ENCODE measurements around the gene POM121L12.

Gene POM121L12

DNA sequence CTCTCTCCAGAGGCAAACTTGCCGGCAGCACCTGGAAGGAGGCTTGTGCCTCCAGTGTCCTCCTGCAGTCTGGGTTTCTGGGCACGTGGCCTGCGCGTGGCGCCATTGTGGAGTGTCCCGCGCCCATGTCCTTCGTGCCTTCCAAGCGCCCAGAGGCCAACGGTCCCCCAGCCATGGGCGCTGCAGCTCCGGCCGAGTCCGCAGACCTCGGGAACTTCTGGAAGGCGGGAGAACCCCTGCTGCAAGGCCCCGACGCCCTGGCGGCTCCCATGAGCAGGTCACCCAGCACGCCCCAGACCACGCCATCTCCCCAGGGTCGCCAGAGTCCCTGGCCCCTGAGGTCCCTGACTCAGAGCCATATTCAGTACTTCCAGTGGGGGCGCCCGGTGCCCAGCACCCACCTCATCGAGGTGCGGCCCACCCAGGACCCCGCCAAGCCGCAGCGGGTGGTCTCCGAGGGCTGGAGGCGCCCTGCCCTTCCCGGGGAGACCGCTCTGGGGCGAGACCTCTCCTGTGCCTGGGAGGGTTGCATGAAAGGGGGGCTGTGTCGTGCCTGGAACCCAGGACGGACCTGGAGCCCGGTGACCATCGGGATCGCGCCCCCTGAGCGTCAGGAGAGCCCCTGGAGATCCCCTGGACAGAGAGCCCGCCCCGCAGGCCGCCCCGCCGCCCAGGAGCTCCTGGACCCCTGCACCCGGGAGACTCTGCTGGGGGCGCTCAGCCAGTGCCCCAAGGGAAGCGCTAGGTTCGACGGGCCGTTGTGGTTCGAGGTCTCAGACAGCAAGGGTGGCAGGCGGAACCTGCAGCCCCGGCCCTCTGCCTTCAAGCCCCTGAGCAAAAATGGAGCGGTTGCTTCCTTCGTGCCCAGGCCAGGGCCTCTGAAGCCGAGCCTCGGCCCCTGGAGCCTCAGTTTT is at the start of gene POM121L12:
POM121L12 (plus strand) TSS at position 135 of the 914 bp plus-strand sequence; CDS start at position 174, 39 bp downstream.
- DNase-seq: no peak

DNA sequence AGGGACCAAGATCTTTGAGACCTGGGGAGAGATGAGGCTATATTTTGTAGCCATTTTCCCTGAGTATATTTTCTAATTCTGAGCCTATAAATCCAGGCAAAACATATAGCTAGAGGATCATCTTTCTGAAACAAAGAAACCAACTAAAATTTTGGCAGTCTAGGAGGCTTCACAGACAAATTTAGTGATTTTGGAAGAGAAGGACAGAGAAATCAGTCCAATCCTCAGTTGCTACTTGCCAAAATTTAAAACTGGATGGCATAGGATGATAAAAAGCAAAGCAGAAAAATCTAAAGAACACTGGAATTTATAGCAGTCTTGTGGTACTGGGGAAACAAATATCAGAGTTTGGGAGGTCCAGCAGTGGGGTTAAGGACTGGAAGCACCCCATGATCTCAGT is 43.4 kb upstream of the POM121L12 start:
- no peak for DNase-seq

DNA sequence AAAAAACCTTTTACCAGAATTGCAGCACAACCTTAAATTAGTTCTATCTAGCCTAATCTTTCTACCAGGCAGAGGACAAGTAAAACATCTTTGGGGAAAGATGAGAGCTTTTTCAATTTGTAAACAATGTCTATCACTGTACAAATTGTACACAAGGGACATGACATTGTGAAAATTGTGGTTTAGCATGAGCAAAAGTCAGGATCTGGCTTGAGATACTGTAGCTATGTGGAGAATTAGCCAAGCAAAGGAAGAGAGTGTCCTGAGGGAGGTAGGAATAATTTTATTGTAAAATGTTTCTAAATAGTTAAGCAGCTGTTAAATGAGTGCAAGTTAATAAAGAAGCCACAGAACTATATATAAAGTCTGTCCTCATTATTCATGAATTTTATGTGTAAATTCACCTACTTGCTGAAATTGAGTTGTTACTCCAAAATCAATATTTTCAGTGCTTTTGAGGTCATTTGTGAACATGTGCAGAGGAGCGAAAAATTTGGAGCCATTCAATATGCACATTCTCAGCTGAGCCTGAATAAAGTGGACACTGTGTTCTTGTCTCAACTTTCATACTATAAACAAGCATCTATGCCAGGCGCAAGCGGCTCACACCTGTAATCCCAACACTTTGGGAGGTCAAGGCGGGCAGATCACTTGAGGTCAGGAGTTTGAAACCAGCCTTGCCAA is 42.8 kb upstream of the POM121L12 start:
- no peak for DNase-seq

DNA sequence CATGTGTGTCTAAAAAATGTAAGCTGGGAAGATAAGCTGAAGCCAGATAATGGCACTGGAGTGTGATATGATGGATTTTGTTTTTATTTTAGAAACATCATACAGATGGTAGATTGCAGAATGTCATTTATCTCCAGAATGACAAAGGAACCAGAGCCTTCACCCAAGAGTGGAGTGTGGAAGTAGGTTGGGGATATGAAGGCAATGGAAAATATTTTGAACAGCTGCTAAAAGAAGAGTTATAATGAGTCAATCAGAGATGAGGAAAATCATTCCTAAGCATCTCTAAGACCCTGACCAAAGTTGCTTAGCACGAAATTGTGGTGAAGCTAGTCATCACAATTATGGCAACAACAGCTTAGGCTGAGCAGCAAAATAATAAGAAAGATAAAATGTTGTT is 39.8 kb upstream of the POM121L12 start:
- DNase-seq: no peak

DNA sequence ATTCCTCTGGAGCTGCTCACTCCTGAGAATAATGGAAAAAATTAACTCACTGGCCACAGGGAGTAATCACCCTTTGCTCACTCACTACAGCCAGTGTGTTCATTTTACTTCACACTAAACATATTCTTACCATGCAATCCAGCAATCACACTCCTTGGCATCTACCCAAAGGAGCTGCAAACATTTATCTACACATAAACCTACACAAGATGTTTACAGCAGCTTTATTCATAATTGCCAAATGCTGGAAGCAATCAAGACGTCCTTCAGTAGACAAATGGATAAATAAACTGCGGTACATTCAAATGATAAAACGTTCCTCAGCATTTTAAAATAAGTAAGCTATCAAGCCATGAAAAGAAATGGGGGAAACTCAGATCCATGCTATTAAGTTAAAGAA is 34.2 kb upstream of the POM121L12 start:
- DNase-seq: no peak

DNA sequence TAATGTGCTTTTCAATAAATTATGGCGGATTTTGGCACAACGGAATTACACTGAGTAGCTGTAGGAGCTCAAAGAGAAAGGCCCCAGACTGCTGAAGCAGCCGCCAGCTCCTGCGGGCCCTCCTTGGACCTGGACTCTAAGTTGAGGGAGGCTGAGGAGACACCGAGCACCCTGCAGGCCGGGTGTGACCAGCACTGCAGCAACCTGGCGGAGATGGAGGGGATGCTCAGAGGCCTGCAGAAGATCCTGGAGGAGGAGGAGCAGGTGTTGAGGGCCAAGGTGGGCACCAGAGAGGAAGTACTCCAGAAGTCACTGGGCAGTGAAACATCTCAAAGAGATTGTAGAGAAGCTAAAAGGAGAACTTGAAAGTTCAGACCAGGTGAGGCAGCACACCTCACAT is 33.0 kb upstream of the POM121L12 start:
- DNase-seq: no peak

DNA sequence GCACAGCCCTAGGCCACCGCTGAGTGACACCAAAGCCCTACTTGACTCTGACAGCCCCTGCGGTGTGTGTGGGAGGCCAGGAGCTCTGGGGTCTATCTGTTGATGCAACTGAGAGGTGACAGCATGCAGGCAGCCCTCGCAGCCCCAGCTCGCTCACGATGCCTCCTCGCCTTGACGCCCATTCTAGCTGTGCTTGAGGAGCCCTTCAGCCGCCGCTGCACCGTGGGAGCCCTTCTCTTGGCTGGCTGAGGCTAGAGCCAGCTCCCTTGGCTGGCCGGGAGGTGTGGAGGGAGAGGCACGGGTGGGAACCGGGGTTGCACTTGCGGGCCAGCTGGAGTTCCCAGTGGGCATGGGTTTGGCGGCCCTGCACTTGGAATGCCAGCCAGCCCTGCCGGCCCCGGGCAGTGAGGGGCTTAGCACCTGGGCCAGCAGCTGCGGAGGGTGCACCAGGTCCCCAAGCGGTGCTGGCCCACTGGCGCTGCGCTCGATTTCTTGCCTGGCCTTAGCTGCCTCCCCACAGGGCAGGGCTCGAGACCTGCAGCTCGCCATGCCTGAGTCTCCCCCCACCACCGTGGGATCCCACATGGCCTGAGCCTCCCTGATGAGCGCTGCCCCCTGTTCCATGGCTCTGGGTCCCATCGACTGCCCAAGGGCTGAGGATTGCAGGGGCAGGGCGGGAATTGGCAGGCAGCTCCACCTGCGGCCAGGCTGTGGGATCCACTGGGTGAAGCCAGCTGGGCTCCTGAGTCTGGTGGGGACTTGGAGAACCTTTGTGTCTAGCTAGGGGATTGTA is 31.6 kb upstream of the POM121L12 start:
- no peak for DNase-seq

DNA sequence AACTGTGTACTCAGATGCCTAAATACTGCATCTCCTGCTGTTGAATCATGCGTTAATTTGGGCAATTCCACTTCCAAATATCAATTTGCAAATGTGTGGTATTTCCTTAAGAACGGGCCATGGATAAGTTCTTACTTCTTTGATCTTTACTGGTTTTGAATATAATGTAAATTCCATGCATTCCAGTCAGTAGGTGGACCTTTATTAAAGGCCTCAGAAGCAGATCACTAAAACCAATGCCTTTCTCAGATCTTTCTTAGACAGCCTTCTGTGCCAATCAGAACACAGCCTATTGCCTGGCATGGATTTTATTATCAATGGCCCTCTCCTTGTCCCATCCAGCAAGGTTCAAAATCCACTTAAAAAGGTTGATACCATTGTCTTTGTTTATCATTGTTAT is 21.5 kb upstream of the POM121L12 start:
- no peak for DNase-seq

DNA sequence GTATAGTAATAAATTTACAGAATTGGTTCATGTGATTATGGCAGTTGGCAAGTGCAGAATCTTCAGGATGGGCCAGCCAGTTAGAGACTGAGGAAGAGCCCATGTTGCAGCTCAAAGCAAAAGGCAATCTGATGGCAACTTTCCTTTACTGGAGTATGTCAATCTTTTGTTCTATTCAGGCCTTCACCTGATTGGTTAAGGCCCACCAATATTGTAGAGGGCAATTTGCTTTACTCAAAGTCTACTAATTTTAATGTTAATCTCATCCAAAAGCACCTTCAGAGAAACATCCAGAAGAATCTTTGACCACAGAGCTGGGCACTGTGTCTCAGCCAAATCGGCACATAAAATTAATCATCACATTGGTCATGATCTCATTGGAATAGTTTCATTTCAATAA is 20.0 kb upstream of the POM121L12 start:
- DNase-seq: no peak

DNA sequence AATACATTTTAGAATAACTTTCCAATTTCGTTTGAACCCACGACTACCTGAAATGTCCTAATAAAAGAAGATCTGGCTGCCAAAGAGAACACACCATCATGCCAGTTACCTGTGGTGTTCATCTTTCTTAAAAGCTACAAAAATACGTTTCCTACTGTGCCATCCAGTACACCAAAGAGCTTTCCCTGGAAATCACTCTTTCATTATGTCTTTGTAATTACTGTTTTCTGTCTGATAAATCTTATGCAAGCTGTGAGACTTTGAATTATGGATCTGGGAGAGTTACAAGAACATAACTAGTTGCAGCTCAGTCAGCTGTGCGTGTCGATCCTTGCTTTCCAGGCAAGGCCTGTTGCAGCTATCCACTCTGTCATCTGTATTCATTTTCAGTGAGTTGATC is 12.5 kb upstream of the POM121L12 start:
- no peak for DNase-seq

DNA sequence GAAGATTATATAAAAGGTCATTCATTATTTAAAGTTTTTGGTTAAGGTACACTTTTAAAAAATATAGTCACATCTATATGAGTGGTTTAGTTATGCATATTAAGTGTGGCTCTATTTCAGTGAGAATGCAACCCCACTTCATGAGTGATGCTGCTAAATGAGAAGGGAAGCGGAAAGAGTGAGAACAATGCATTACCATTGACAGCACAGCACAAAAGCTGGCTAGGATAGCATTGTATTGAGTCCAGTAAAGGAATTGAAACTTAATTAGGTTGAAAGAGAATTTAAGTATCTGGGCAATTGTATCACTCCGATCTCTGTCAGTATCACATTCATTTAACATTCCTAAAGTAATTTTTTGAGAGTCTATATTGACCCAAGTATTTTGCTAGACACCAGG is 13.2 kb downstream of the POM121L12 start:
- no peak for DNase-seq

DNA sequence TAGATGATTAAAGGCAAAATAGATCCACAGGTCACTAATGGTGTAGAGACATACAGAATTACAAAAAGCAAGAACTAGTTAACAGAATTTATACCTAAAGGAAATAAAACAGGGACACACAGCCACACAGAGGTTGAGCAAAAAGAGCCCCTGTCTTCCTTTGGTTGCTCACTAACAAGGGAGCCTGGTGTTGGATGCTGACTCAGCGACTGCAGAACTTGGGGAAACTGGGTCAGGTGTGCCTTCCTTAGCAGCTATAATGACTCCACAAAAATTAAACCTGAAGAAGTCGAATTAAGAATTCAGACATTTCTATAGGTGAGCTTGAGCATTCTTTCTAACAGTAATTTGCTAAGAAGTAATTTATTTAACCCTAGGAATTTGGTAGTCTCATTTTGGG is 15.0 kb downstream of the POM121L12 start:
- no peak for DNase-seq

DNA sequence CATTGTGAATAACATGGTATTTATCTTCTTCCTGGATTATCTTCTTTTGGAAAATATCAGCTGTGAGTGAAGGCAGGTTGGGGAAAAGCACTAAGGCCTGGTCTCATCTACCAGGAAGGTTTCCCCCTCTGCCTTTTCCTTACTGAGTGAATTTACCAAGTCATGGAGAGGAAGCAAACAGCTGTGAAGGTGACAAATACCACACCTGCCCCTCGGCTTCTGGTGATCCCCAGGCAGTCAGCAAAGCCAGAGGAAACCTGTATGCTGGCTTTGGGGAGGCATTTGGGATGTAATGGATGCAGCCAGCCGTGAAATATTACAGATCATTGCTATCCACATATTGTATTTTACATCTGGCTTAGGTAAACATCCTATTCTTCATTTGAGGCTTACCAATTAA is 24.2 kb downstream of the POM121L12 start:
- DNase-seq: no peak

DNA sequence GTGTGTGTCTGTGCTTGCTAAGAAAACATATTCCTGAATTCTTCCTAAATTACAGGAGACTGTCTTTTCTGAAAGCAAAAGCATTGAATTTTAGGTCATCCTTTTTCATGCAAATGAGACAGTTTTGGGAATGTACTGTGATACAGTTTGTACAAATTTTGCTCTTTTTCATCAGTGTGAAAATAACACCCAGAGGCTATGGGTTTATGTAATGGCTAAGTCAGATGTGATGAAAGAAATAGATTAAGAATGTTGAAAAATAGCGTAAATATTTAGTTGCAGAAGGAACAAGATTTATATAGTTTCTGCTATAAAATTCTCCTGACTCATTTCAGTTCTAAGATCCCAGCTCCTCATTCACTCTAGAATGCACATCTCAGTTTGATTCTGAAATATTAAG is 24.6 kb downstream of the POM121L12 start:
- DNase-seq: no peak

DNA sequence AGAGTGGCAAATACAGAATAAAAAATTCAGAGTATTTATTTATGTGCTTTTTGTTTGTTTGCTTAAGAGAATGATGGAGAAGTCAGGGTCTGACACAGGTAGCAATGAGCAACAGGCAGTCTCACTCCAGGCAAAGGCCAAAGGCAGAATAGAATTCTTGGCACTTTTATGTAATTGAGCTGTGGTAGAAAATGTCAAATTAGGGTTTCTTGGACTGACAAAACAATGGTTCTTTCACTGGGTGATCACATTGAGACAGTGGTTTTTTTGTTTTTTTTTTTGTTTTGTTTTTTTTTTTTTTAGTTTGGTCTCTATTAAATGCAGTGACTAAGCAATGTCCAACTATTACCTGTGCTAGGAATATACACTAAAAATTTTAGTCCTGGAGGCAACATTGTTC is 27.4 kb downstream of the POM121L12 start:
- DNase-seq: no peak

DNA sequence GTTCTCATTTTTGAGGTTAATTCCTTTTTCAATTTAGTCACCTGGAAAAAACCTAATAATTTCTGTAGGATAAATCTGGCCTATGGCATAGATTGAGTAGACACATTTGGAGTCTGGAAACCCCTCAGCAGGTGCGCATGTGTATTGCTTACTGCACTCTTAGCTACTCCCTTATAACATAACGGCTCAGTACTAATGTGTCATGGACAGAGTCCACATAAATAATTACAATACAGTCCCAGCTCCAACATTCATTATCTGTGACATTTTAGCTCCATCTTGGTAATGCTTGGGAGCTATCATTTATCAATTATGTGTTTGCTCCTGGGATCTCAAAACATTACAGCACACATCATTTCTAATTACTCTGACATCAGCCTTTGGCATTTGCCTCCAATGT is 33.2 kb downstream of the POM121L12 start:
- DNase-seq: no peak

DNA sequence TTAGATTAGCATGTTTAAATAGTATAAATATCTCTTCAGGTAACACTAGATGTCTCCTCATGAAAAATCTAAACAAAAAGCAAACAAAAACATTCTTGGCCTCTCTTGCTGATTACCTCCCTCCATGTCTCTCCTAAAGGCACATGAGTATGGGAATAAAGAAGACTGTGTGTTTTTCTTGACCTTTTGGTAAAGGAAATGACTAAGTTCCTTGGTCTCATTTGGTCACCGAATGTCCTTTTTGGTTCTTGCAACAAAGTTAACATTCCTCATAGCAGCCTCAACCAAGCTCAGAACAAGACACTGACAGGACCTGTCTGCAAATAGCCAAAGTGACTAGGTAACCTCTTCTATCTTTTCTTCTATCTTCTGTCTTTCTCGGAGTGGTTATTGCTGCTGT is 35.5 kb downstream of the POM121L12 start:
- no peak for DNase-seq
